WTC11 (cell line): ENCODE results near the gene PKIG. TPM values are rescaled to one million over a fixed set of nuclear protein-coding genes. Genes with fewer than 3 reads are reported as not detected.
A peak's percentile ranks its signal among the peaks of the same experiment; 100 is the strongest.

Source experiments
- ATAC-seq: fragments of 200-7000 bp; cut with Tn5 transposase; 2 replicates; pipeline ENCODE4 v1.10.0; 2021; ENCODE audit warnings: mild to moderate bottlenecking, moderate library complexity
- CTCF ChIA-PET: fragments of 300-600 bp; sonication (Branson Sonifier 250); formaldehyde crosslinking; loops from one replicate; lab custom pipeline; 2021; ENCODE audit warnings: antibody characterized with exemption; lab: Charles Lee
- POLR2A ChIA-PET: fragments of 350-600 bp; sonication (Branson Sonifier 250); formaldehyde crosslinking; loops from one replicate; lab custom pipeline; 2021; ENCODE audit warnings: antibody characterized with exemption; lab: Charles Lee
- DNase-seq: peaks from one replicate; pipeline ENCODE4 v3.0.0; 2021; ENCODE audit warnings: low spot score
- H3K27ac Mint-ChIP-seq: 2 replicates; pipeline ENCODE4 v1.8.0; 2021; ENCODE audit warnings: mixed read lengths
- H3K27me3 Mint-ChIP-seq: 2 replicates; pipeline ENCODE4 v1.8.0; 2021; ENCODE audit warnings: low read depth, mild to moderate bottlenecking, moderate library complexity, mixed read lengths
- H3K36me3 Mint-ChIP-seq: 2 replicates; pipeline ENCODE4 v1.8.0; 2021; ENCODE audit warnings: mixed read lengths
- H3K4me1 Mint-ChIP-seq: 2 replicates; pipeline ENCODE4 v1.8.0; 2022; ENCODE audit warnings: mixed read lengths
- H3K4me3 Mint-ChIP-seq: 2 replicates; pipeline ENCODE4 v1.8.0; 2021; ENCODE audit warnings: mild to moderate bottlenecking, moderate library complexity, mixed read lengths
- H3K9me3 Mint-ChIP-seq: 2 replicates; pipeline ENCODE4 v1.8.0; 2021; ENCODE audit warnings: mixed read lengths
- ESRRA ChIP-seq: sonication (generic); formaldehyde crosslinking; IDR thresholded peaks from 2 replicates; pipeline ENCODE4 v1.8.1; 2022; ENCODE audit warnings: mild to moderate bottlenecking, missing genetic modification reagents, borderline replicate concordance
- FOXP1 ChIP-seq: sonication (generic); formaldehyde crosslinking; IDR thresholded peaks from 2 replicates; pipeline ENCODE4 v1.8.0; 2022; ENCODE audit warnings: missing genetic modification reagents, mild to moderate bottlenecking, moderate library complexity, borderline replicate concordance
- GRHL2 ChIP-seq: fragments of 250-450 bp; sonication (Bioruptor Pico); IDR thresholded peaks from 2 replicates; pipeline ENCODE4 v1.8.0; 2022; ENCODE audit warnings: mild to moderate bottlenecking, moderate library complexity; ENCODE audit not compliant: insufficient replicate concordance, severe bottlenecking
- GTF2I ChIP-seq: fragments of 250-450 bp; sonication (Bioruptor Pico); conservative IDR thresholded peaks from 2 replicates; pipeline ENCODE4 v1.4.0; 2021; ENCODE audit warnings: mild to moderate bottlenecking
- HMGA2 ChIP-seq: fragments of 250-450 bp; sonication (Bioruptor Pico); IDR thresholded peaks from 2 replicates; pipeline ENCODE4 v1.4.0; 2021; ENCODE audit warnings: mild to moderate bottlenecking, moderate library complexity
- NFE2L1 ChIP-seq: sonication (generic); formaldehyde crosslinking; IDR thresholded peaks from 2 replicates; pipeline ENCODE4 v1.8.1; 2023; ENCODE audit warnings: missing genetic modification reagents
- TCF7 ChIP-seq: sonication (generic); formaldehyde crosslinking; IDR thresholded peaks from 2 replicates; pipeline ENCODE4 v1.8.0; 2022; ENCODE audit warnings: mild to moderate bottlenecking, low read depth, missing genetic modification reagents, moderate library complexity
- ZNF121 ChIP-seq: sonication (generic); formaldehyde crosslinking; IDR thresholded peaks from 2 replicates; pipeline ENCODE4 v1.8.0; 2023; ENCODE audit warnings: missing genetic modification reagents
- ZNF138 ChIP-seq: sonication (generic); formaldehyde crosslinking; conservative IDR thresholded peaks from 2 replicates; pipeline ENCODE4 v1.8.1; 2022; ENCODE audit warnings: mild to moderate bottlenecking, moderate library complexity, missing genetic modification reagents
- ZNF263 ChIP-seq: sonication (generic); formaldehyde crosslinking; IDR thresholded peaks from 2 replicates; pipeline ENCODE4 v1.8.1; 2022; ENCODE audit warnings: low read depth, mild to moderate bottlenecking, moderate library complexity, missing genetic modification reagents
- ZNF416 ChIP-seq: fragments of 250-450 bp; sonication (Bioruptor Pico); IDR thresholded peaks from 2 replicates; pipeline ENCODE4 v1.9.0; 2021; ENCODE audit warnings: mild to moderate bottlenecking, inconsistent platforms
- ZNF423 ChIP-seq: fragments of 250-450 bp; sonication (Bioruptor Pico); IDR thresholded peaks from 2 replicates; pipeline ENCODE4 v2.1.2; 2022; ENCODE audit warnings: mild to moderate bottlenecking, moderate library complexity
- total RNA-seq: library from RNA; stranded (reverse); gene quantifications from 3 replicates; pipeline ENCODE4 v1.2.3, GENCODE V29; 2021
- TF ChIP-seq, protein P1 (sequence below): fragments of 250-450 bp; sonication (Bioruptor Pico); IDR thresholded peaks from 2 replicates; pipeline ENCODE4 v1.9.0; 2021; ENCODE audit warnings: moderate library complexity, mild to moderate bottlenecking, inconsistent platforms, borderline replicate concordance
- TF ChIP-seq, protein P2 (sequence below): fragments of 250-450 bp; sonication (Bioruptor Pico); IDR thresholded peaks from 2 replicates; pipeline ENCODE4 v1.9.0; 2021; ENCODE audit warnings: mild to moderate bottlenecking, borderline replicate concordance
- TF ChIP-seq, protein P3 (sequence below): fragments of 250-450 bp; sonication (Bioruptor Pico); IDR thresholded peaks from 2 replicates; pipeline ENCODE4 v1.9.0; 2021; ENCODE audit warnings: mild to moderate bottlenecking
- TF ChIP-seq, protein P4 (sequence below): sonication (generic); formaldehyde crosslinking; IDR thresholded peaks from 2 replicates; pipeline ENCODE4 v1.8.1; 2023; ENCODE audit warnings: mild to moderate bottlenecking, missing genetic modification reagents
- TF ChIP-seq, protein P5 (sequence below): sonication (generic); formaldehyde crosslinking; IDR thresholded peaks from 2 replicates; pipeline ENCODE4 v1.8.1; 2022; ENCODE audit warnings: low read depth, missing genetic modification reagents, borderline replicate concordance
- TF ChIP-seq, protein P6 (sequence below): sonication (generic); formaldehyde crosslinking; IDR thresholded peaks from 2 replicates; pipeline ENCODE4 v1.8.0; 2022; ENCODE audit warnings: mild to moderate bottlenecking, missing genetic modification reagents

Gene PKIG
- total RNA-seq, 1 experiment from 2014 or later, result 22.7 TPM

DNA sequence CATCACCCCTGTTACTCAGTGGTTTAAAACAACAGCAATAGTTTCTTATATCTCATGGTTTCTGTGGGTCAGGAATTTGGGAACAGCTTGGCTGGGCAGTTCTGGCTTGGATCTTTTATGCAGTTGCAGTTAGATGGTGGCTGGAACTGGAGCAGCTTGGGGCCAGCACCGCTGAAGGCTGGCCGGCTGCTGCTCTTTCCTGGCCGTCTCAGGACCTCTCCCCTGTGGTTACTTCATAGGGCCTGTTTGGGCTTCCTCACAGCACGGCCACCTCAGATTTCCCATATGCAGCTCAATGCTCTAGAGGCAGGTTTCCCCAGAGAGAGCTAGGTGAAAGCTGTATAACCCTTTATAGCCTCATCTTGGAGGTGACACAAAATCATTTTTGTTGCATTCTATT lies 15.6 kb downstream of the PKIG start (continued):
- TF ChIP-seq, protein P1, sequence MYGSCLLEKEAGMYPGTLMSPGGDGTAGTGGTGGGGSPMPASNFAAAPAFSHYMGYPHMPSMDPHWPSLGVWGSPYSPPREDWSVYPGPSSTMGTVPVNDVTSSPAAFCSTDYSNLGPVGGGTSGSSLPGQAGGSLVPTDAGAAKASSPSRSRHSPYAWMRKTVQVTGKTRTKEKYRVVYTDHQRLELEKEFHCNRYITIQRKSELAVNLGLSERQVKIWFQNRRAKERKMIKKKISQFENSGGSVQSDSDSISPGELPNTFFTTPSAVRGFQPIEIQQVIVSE, result no peak
- TF ChIP-seq, protein P2, sequence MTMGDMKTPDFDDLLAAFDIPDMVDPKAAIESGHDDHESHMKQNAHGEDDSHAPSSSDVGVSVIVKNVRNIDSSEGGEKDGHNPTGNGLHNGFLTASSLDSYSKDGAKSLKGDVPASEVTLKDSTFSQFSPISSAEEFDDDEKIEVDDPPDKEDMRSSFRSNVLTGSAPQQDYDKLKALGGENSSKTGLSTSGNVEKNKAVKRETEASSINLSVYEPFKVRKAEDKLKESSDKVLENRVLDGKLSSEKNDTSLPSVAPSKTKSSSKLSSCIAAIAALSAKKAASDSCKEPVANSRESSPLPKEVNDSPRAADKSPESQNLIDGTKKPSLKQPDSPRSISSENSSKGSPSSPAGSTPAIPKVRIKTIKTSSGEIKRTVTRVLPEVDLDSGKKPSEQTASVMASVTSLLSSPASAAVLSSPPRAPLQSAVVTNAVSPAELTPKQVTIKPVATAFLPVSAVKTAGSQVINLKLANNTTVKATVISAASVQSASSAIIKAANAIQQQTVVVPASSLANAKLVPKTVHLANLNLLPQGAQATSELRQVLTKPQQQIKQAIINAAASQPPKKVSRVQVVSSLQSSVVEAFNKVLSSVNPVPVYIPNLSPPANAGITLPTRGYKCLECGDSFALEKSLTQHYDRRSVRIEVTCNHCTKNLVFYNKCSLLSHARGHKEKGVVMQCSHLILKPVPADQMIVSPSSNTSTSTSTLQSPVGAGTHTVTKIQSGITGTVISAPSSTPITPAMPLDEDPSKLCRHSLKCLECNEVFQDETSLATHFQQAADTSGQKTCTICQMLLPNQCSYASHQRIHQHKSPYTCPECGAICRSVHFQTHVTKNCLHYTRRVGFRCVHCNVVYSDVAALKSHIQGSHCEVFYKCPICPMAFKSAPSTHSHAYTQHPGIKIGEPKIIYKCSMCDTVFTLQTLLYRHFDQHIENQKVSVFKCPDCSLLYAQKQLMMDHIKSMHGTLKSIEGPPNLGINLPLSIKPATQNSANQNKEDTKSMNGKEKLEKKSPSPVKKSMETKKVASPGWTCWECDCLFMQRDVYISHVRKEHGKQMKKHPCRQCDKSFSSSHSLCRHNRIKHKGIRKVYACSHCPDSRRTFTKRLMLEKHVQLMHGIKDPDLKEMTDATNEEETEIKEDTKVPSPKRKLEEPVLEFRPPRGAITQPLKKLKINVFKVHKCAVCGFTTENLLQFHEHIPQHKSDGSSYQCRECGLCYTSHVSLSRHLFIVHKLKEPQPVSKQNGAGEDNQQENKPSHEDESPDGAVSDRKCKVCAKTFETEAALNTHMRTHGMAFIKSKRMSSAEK (CRISPR knock-in tag), result no peak
- no peak for TF ChIP-seq ZNF121 (CRISPR knock-in tag)
- TF ChIP-seq GRHL2 (CRISPR knock-in tag), result no peak
- TF ChIP-seq ESRRA, result no peak
- TF ChIP-seq ZNF138 (CRISPR knock-in tag), result no peak
- no peak for TF ChIP-seq NFE2L1
- TF ChIP-seq, protein P3, sequence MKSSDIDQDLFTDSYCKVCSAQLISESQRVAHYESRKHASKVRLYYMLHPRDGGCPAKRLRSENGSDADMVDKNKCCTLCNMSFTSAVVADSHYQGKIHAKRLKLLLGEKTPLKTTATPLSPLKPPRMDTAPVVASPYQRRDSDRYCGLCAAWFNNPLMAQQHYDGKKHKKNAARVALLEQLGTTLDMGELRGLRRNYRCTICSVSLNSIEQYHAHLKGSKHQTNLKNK, result no peak
- no peak for TF ChIP-seq ZNF416

DNA sequence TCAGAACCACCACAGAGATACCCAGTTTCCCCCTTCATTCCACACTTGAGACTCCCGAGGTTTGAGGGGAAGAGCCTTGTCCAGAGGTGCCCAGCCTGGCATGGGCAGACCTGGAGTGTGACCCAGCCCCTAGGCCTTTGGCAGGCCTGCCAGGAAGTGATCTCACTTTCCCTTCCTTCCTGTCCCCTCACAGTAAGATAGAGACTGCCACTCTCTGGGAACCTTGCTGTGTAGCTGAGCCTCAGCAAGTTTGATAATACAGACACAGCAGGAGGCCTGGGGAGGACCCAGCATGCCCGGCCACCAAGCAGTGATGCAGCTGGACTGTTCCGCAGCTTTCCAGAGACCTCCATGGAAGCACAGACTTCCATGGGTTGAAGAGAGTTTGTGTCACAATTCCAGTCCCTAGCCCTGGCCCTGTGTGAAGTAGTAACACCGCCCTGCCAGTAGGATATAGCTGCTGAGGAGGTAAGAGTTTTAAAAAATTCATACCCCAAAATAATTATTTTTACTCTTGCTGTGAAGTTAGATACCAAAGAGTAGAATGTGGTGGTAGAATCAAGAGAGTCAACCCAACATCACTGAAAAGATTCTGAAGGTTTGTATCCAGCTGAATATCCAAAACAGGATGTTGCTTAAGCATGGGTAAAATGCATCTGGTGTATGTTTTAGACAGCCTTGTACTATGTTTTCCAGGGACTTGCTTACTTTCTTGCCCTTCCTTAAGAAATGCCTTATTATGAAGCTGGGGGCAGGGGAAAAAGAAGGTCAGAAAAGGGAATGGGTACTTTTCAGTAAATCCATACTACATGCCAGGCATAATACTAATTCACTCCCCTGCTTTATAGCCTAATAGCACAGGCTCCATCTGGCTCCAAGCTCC lies 16.3 kb downstream of the PKIG start:
- Mint-ChIP-seq H3K27ac (0 out of 2 replicates have a peak overlapping the region, but pooled peaks have one; percentile 12), H3K4me1 (peaks cover 34% of the 10 kb centered on the region), H3K36me3 (no peaks in the 10 kb centered on the region), H3K9me3 (no peaks in the 10 kb centered on the region), H3K27me3 (no peaks in the 10 kb centered on the region), H3K4me3 (no peak overlapping the region)
- TF ChIP-seq TCF7, result no peak
- peak; percentile 45; the same call in 1 of the 2 replicates for TF ChIP-seq ZNF423 (CRISPR knock-in tag)
- DNase-seq (no peak), ATAC-seq (peak; percentile 58)
- ChIA-PET CTCF (interaction anchor here (1.4 to 3.3 kb wide), 5 partner anchors 11 to 214 kb away, joined by 4 to 15 read pairs (median 7); no protein-coding TSS in a partner anchor), POLR2A (no interaction called here)

DNA sequence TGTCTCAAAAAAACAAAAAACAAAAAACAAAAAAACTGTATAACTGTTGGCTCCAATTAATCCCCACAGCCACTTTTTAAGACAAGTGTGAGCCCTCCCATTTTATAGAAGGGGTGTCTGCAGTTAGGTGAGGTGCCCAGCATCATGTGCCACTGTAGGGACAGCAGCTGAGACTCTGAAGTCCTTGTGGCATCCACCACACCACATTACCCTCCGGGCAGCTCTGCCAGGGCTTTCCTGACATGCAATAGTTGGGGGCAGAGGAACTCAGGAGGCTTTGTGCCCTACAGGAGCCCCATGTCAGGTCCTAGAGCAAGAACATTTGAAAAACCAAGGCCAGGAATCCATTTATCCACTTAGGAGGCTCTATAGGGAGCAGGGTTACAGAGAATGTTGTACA lies 17.3 kb downstream of the PKIG start:
- H3K27ac Mint-ChIP-seq, result no peak overlapping the region
- H3K27me3 Mint-ChIP-seq, result no peaks in the 10 kb centered on the region
- H3K4me3 Mint-ChIP-seq, result no peak overlapping the region
- TF ChIP-seq, protein P4, sequence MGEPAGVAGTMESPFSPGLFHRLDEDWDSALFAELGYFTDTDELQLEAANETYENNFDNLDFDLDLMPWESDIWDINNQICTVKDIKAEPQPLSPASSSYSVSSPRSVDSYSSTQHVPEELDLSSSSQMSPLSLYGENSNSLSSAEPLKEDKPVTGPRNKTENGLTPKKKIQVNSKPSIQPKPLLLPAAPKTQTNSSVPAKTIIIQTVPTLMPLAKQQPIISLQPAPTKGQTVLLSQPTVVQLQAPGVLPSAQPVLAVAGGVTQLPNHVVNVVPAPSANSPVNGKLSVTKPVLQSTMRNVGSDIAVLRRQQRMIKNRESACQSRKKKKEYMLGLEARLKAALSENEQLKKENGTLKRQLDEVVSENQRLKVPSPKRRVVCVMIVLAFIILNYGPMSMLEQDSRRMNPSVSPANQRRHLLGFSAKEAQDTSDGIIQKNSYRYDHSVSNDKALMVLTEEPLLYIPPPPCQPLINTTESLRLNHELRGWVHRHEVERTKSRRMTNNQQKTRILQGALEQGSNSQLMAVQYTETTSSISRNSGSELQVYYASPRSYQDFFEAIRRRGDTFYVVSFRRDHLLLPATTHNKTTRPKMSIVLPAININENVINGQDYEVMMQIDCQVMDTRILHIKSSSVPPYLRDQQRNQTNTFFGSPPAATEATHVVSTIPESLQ (CRISPR knock-in tag), result no peak
- H3K9me3 Mint-ChIP-seq, result no peaks in the 10 kb centered on the region
- POLR2A ChIA-PET, result no interaction called here
- CTCF ChIA-PET, result interaction anchor here (0.7 to 3.3 kb wide), 2 partner anchors 10 to 132 kb away, joined by 3 to 15 read pairs; no protein-coding TSS in a partner anchor
- H3K4me1 Mint-ChIP-seq, result peaks cover 34% of the 10 kb centered on the region
- ATAC-seq (no peak), DNase-seq (no peak)
- H3K36me3 Mint-ChIP-seq, result no peaks in the 10 kb centered on the region

DNA sequence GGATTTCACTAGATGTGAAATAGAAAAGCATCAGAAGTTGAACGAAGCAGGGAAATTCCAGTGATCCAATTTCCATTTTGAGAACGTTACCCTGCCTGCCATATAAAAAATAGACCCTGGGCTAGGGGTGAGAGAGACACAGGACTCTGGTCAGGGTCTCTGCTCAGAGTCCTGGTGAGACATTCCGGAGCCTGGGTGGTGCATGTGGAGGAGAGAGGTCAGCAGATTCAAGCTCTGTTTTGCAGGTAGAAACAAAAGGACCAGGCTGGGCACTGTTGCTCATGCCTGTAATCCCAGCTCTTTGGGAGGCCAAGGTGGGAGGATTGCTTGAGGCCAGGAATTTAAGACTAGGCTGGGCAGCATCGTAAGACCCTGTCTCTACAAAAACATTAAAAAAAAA lies 17.9 kb downstream of the PKIG start:
- no peak overlapping the region for H3K27ac Mint-ChIP-seq
- CTCF ChIA-PET, result interaction anchor here (0.7 kb wide), 1 partner anchor 132 kb away, joined by 3 read pairs; no protein-coding TSS in a partner anchor
- POLR2A ChIA-PET, result no interaction called here
- H3K27me3 Mint-ChIP-seq, result no peaks in the 10 kb centered on the region
- H3K4me3 Mint-ChIP-seq, result no peak overlapping the region
- DNase-seq (no peak), ATAC-seq (no peak)
- no peaks in the 10 kb centered on the region for H3K36me3 Mint-ChIP-seq
- H3K9me3 Mint-ChIP-seq, result no peaks in the 10 kb centered on the region
- peaks cover 34% of the 10 kb centered on the region for H3K4me1 Mint-ChIP-seq
- TF ChIP-seq, protein P5, sequence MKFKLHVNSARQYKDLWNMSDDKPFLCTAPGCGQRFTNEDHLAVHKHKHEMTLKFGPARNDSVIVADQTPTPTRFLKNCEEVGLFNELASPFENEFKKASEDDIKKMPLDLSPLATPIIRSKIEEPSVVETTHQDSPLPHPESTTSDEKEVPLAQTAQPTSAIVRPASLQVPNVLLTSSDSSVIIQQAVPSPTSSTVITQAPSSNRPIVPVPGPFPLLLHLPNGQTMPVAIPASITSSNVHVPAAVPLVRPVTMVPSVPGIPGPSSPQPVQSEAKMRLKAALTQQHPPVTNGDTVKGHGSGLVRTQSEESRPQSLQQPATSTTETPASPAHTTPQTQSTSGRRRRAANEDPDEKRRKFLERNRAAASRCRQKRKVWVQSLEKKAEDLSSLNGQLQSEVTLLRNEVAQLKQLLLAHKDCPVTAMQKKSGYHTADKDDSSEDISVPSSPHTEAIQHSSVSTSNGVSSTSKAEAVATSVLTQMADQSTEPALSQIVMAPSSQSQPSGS, result no peak
- TF ChIP-seq FOXP1 (CRISPR knock-in tag), result no peak
- TF ChIP-seq, protein P6, sequence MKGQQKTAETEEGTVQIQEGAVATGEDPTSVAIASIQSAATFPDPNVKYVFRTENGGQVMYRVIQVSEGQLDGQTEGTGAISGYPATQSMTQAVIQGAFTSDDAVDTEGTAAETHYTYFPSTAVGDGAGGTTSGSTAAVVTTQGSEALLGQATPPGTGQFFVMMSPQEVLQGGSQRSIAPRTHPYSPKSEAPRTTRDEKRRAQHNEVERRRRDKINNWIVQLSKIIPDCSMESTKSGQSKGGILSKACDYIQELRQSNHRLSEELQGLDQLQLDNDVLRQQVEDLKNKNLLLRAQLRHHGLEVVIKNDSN, result no peak
- TF ChIP-seq ZNF263 (CRISPR knock-in tag), result no peak
- no peak for TF ChIP-seq HMGA2 (CRISPR knock-in tag)
- TF ChIP-seq GTF2I, result no peak
